Measurements from ENCODE around the gene ATXN7L3.

- no peak for TF ChIP-seq CTCF (IDR thresholded peaks at IDR 0.05; ENCODE audit: borderline replicate concordance, extremely low read depth, low read length, poor library complexity, severe bottlenecking)
- no peak for TF ChIP-seq EZH2 (IDR thresholded peaks at IDR 0.05; ENCODE audit: borderline replicate concordance, low read depth, low read length, severe bottlenecking)
Observed at GRCh38 chr17:44229090-44229489, 29.4 kb upstream of the ATXN7L3 start.

All from DND-41 (cell line).